Upper lobe of right lung (tissue), 1 donor: ENCODE results near the gene SCARF1. TPM values are rescaled to one million over a fixed set of nuclear protein-coding genes. Genes with fewer than 3 reads are reported as not detected.

ENCODE experiments used
- ATAC-seq: fragments of 200-7000 bp; cut with Tn5 transposase; one replicate; pipeline ENCODE4 v1.9.1; 2020; ENCODE audit warnings: mild to moderate bottlenecking, moderate library complexity
- DNase-seq: peaks from one replicate; pipeline ENCODE4 v3.0.0-alpha.2; 2020
- H3K27ac ChIP-seq: fragments of 200-600 bp; one replicate; pipeline ENCODE4 v1.8.0; 2022
- H3K27me3 ChIP-seq: fragments of 200-600 bp; one replicate; pipeline ENCODE4 v1.8.0; 2022; ENCODE audit warnings: mild to moderate bottlenecking
- H3K36me3 ChIP-seq: fragments of 200-600 bp; one replicate; pipeline ENCODE4 v1.8.0; 2022
- H3K4me1 ChIP-seq: fragments of 200-600 bp; one replicate; pipeline ENCODE4 v1.8.0; 2022
- H3K4me3 ChIP-seq: fragments of 200-600 bp; one replicate; pipeline ENCODE4 v1.8.0; 2022; ENCODE audit warnings: mild to moderate bottlenecking
- H3K9me3 ChIP-seq: fragments of 200-600 bp; one replicate; pipeline ENCODE4 v1.8.0; 2022
- intact Hi-C: fragments of 100-400 bp; cut with DNase I; formaldehyde crosslinking; loops from one replicate; pipeline ENCODE4 v1.11.0; 2022
- total RNA-seq: library from RNA; stranded (reverse); fragmentation: NEBNext Ultra II Directional; extraction: Animal tissue kit (Norgen Biotek cat#: 25700); gene quantifications from one replicate; pipeline ENCODE4 v1.2.1, GENCODE V29; 2021
- TF ChIP-seq, protein P1 (sequence below): fragments of 200-600 bp; IDR thresholded peaks from one replicate; pipeline ENCODE4 v1.8.0; 2022; ENCODE audit warnings: antibody characterized with exemption
- donor health status: DM: no; HTN: yes; CAD: no; lungs with severe emphysema.

The SCARF1 gene
- total RNA-seq, 1 donor from 2014 or later: 48.5 TPM

DNA sequence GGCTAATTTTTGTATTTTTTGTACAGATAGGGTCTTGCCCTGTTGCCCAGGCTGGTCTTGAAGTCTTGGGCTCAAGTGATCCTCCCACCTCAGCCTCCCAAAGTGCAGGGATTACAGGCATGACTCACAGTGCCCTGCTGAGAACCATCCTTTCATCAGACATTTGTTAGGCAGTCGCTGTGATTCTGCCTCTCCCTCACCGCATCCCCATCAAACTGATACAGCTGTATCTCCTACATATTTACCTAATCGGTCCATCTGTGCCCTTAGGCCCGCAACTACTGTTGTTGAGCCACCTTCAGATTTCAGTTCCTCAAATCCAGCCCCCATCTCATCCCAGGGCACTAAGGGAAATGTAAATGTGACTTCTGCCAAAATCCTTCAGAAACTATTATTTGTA, 14.9 kb downstream of the SCARF1 start:
- TF ChIP-seq, protein P1, sequence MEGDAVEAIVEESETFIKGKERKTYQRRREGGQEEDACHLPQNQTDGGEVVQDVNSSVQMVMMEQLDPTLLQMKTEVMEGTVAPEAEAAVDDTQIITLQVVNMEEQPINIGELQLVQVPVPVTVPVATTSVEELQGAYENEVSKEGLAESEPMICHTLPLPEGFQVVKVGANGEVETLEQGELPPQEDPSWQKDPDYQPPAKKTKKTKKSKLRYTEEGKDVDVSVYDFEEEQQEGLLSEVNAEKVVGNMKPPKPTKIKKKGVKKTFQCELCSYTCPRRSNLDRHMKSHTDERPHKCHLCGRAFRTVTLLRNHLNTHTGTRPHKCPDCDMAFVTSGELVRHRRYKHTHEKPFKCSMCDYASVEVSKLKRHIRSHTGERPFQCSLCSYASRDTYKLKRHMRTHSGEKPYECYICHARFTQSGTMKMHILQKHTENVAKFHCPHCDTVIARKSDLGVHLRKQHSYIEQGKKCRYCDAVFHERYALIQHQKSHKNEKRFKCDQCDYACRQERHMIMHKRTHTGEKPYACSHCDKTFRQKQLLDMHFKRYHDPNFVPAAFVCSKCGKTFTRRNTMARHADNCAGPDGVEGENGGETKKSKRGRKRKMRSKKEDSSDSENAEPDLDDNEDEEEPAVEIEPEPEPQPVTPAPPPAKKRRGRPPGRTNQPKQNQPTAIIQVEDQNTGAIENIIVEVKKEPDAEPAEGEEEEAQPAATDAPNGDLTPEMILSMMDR: no peak
- DNase-seq (no peak), ATAC-seq (no peak)
- Histone ChIP-seq H3K4me3 (no peak overlapping the region), H3K36me3 (peaks cover 15% of the 10 kb centered on the region), H3K9me3 (no peaks in the 10 kb centered on the region), H3K4me1 (peaks cover 30% of the 10 kb centered on the region), H3K27ac (no peak overlapping the region), H3K27me3 (no peaks in the 10 kb centered on the region)
- intact Hi-C loops: no loop called here

DNA sequence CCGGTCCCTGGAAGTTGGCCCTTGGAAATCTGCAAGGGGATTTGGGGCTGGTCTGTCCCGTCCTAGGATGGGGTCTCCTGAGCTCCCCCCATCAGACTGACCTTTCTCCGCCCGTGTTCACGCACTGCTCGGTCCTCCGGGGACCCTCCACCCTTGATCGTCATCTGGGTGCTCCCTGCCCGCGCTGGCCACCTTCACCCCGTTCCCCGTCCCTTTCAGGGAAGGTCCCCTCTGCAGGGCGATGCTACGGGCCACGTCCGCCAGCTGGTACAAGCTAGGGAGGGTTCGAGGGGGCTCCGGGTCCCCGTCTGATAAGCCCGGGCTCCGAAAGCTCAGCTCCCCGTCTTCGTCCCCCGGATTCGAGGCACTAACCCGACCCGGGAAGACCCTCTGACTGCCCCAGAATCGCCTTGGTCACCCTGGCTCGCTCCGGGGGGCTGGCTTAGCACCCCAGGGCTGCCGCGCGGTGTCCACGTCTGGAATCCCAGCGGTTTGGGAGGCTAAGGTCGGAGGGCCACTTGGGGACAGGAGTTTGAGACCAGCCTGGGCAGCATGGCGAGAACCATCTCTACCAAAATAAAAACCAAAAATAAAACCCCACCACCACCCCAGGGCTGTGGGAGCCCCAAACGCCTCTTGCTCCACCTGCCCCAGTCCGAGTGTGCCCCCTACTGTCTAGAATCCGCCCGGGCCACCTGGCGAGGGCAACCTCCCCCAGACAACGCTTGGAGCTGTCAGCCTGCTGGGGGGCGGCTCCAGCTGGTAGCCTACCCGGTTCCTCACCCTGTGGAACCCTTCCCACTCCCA, 15.8 kb downstream of the SCARF1 start:
- Histone ChIP-seq H3K4me3 (peak overlapping the region; percentile 81), H3K36me3 (peaks cover 5% of the 10 kb centered on the region), H3K9me3 (no peaks in the 10 kb centered on the region), H3K4me1 (peaks cover 40% of the 10 kb centered on the region), H3K27ac (peak overlapping the region; percentile 92), H3K27me3 (no peaks in the 10 kb centered on the region)
- peak; percentile 90 for DNase-seq
- ATAC-seq: peak; percentile 52
- TF ChIP-seq, protein P1: peak; percentile 67
- intact Hi-C loops: loop anchor here (5.0 kb wide), 1 partner anchor 57 kb away; no protein-coding TSS in a partner anchor

DNA sequence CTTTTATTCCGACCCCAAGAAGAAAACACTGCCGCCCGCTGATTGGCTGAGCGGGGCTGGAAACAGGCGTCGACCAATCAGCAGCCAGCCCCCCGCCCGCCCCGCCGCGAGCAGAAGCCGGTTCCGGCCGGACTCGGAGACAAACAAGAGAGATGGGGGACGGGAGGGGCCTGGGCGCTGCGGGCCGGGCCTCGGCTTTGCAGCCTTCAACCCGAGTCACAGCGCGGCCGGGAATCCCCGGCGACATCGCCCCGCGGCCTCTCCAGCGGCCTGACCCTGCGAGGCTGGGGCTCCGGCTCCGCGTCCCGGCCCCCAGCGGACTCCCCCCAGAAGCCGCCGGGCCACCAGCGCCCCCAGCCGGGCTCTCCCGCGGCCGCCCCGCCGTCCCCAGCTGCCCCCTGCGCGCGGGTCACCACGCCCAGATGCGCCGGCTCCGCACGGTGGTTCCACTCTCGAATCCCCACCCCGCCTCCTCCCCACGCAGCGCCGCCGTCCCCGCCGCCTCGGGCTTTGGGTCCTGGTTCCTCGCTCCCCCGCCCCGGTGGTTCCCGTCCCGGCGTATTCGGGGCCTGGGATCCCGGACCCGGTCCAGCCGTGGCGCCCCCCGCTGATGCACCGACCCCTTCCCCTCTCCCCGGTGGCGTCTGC, 16.6 kb downstream of the SCARF1 start:
- Histone ChIP-seq H3K4me1 (peaks cover 40% of the 10 kb centered on the region), H3K4me3 (peak overlapping the region; percentile 81), H3K9me3 (no peaks in the 10 kb centered on the region), H3K27me3 (no peaks in the 10 kb centered on the region), H3K36me3 (peaks cover 7% of the 10 kb centered on the region), H3K27ac (peak overlapping the region; percentile 92)
- peak; percentile 98 for DNase-seq
- intact Hi-C loops: loop anchor here (5.0 kb wide), 1 partner anchor 57 kb away; no protein-coding TSS in a partner anchor
- peak; percentile 88 for ATAC-seq
- TF ChIP-seq, protein P1: peak; percentile 43

DNA sequence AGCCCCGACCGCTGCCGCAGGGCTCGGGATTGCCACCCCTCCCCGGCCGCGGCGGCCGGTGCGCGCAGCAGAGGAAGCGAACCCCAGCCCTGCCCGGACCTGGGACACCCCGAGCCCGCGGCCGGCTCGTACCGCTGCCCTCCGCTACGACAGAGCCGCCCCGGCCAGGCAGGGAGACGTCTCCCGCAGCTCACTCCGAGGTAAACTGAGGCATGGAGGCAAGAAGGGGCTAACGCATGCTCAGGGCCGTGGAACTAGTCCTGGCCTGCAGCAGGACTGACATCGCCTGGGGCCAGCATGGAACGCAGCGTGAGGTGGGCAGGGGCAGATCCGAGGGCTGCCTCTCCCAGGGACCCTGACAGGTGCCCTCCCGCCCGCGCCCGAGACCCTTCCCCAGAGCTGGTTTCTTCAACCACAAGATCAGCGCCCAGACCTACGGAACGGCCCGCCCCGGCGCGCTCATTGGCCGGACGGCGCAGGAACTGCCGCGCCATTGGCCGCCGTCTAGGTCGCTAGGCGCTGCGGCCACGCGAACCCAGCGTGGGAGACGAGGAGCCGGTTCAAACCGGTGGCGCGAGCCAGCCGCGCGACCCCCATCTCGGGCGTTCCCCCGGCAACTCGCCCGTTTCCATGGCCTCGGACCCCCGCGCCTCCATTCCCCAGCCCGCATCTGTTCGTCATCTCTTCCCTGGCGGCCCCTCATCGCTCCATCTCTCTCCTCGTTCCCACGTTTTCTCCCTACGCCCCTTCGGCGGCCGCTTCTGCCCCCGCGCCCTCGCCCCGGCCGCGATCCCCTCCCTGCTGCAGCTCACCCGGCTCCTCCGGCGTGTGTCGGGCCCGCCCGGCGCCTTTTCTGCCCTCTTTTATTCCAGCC, 17.3 kb downstream of the SCARF1 start, which contains the start of gene SLC43A2:
TSS of gene SLC43A2 (minus strand) at position 853 of the 874 bp plus-strand sequence. CDS start 960 bp downstream, outside the sequence.
- Histone ChIP-seq H3K4me1 (peaks cover 40% of the 10 kb centered on the region), H3K9me3 (no peaks in the 10 kb centered on the region)
- intact Hi-C loops: loop anchor here (5.0 kb wide), 1 partner anchor 56 kb away; no protein-coding TSS in a partner anchor

More for the DNA sequence above, 17.3 kb downstream of the SCARF1 start, which contains the start of gene SLC43A2:
- Histone ChIP-seq H3K27ac (peak within 1 kb of the TSS; percentile 92), H3K4me3 (peak within 1 kb of the TSS; percentile 81), H3K36me3 (peaks cover 9% of the 10 kb centered on the region), H3K27me3 (no peaks in the 10 kb centered on the region)
- DNase-seq (peak; percentile 94), ATAC-seq (peak; percentile 83)
- TF ChIP-seq, protein P1: no peak
